ENCODE data around the gene CXCL14.
"Not testable (repeated sequence)": the region's sequence is repeated elsewhere in the genome, so short reads cannot be mapped to it uniquely, and the experiment has no call there.

Gene CXCL14

DNA sequence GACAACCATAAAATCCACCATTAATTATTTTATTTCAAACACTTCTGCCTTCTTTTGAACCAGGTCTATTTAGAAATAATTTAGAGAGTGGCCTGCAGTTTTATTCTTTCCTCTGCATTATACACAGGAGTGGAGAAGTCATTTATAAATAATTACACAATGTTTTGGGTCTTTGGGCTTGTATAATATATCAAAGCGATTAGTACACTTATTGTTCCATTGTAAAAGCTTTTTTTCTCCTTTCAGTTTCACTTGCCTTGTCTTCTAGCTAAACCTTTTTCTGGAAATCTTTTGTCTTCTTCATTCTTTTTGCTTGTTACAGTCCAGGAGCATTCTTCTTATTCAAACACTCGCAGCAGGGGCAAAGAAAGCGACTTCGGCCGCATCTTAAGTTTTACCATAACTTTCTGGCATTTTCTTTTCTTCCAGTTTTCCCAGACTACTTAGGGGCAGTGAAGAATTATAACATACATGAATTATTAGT, 35.7 kb downstream of the CXCL14 start:
- no peak for DNase-seq (ENCODE audit: low read depth)

GRCh38 chr5:135541807-135542502, 36.8 kb downstream of the CXCL14 start:
- no peak for DNase-seq (ENCODE audit: low read depth)

DNA sequence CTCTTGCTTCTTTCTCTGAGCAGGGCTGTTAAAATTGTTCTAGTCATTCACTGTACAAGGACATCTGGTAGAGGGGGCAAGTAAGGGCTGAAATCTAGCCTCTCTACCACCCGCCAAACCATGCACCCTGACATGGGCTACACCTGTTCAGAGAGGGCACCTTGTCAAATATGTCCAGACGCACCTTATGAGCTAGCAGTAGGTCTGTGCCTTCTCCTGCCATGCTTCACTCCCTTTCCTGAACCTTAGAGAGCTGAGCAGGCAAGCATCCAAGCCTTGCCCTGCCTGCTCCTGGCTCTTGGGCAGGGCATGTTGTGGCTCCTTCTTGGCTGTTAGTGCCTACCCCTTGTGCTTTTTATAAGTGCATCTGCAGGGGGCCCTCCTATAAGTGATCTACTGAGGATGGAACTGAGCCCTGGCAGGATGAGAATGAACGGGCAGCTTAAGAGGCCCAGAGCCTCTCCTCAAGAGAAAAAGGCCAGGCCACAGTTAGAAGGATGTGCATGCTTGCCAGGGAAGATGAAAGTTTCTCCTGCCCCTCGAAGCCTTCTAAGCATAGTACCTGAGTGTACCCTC, 39.3 kb downstream of the CXCL14 start:
- DNase-seq (ENCODE audit: low read depth) = no peak

DNA sequence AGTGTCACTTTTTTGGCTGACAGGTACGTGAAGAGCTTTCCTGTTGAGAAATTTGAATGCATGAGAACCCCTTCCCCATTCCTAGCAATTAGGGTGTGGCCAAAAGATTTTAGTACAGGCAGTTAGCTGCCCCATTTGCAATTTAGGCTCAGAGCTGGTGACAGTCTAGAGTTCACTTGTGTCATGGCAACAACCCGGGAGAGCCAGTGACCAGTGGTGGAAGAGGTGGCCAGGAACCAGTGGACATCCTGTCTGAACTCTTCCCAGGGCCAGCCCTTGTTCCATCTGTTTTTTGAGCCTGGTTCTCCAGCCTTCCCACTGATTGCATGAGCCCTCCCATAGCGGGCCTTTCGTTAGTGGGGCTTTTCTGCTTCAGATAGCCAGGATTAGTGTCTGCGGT, 40.5 kb downstream of the CXCL14 start:
- DNase-seq (ENCODE audit: low read depth) = no peak

GRCh38 chr5:135537745-135538144, 41.0 kb downstream of the CXCL14 start:
- DNase-seq (ENCODE audit: low read depth) = no peak

- DNase-seq (ENCODE audit: low read depth) = no peak
Observed at GRCh38 chr5:135537271-135537670, 41.5 kb downstream of the CXCL14 start.

- no peak for DNase-seq (ENCODE audit: low read depth)
Observed at GRCh38 chr5:135535820-135536801, 42.7 kb downstream of the CXCL14 start, which contains the start of gene NEUROG1. Gene NEUROG1, minus strand, starts transcription at chr5:135535964. Its CDS starts 274 bp downstream, at chr5:135535690.

DNA sequence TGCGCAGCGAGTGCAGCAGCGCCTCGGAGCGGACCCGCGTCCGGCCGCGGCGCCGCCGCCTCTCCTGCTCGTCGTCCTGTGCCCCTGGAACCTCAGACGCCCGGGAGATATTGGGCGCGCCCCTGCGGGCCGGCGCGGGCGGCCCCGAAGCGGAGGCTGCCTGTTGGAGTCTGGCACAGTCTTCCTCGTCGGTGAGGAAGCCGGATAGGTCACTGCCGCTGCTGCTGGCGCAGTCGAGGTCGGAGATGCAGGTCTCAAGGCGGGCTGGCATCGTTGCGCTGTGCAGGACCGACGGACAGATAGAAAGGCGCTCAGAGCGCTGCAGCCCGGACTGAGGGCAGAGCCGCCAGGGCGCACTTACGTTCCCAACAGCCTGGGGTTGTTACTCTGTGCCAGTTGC, 43.4 kb downstream of the CXCL14 start:
- no peak for DNase-seq (ENCODE audit: low read depth)

- DNase-seq (ENCODE audit: low read depth) = no peak
Observed at GRCh38 chr5:135534609-135535419, 44.0 kb downstream of the CXCL14 start.

DNA sequence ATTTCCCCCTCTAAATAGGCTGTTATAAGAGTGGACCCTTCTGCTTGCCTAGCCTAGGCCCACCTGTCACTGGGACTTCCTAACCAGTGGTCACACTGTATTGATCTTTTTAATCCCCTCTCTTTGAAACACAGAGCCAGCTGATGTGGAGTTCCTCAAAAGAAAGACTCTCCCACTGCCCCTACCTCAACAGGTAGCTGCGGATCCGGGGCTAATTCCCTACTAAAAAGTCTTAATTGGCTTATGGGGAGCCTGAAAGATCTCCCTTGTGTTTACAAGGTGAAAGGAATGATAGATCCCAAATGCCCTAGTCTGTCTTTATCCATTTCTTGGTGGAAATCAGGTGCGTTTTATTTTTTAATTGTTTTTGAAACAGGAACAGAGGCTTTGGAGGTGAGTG, 45.0 kb downstream of the CXCL14 start:
- DNase-seq (ENCODE audit: low read depth) = no peak

- DNase-seq (ENCODE audit: low read depth) = no peak
Observed at GRCh38 chr5:135533334-135533733, 45.5 kb downstream of the CXCL14 start.

DNA sequence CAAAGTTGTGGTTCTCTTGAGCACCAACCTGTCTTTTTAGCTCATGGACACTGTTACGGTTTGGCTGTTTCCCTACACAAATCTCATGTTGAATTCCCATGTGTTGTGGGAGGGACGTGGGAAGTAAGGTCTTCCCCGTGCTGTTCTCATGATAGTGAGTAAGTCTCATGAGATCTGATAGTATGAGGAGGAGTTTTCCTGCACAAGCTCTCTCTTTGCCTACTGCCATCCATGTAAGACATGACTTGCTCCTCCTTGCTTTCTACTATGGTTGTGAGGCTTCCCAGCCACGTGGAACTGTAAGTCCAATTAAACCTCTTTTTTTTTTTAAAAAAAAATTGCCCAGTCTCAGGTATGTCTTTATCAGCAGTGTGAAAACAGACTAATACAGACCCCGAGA, 49.2 kb downstream of the CXCL14 start:
- not testable (repeated sequence) for DNase-seq (ENCODE audit: low read depth)

GRCh38 chr5:135526924-135527323, 51.9 kb downstream of the CXCL14 start:
- DNase-seq (ENCODE audit: low read depth) = no peak

GRCh38 chr5:135521964-135522363, 56.8 kb downstream of the CXCL14 start:
- no peak for DNase-seq (ENCODE audit: low read depth)
